Motor neuron (in vitro differentiated cells): Measurements from ENCODE around the gene TUBA1A. TPM values are rescaled to one million over a fixed set of nuclear protein-coding genes. Genes with fewer than 3 reads are reported as not detected.
"Not testable (repeated sequence)": the region's sequence is repeated elsewhere in the genome, so short reads cannot be mapped to it uniquely, and the experiment has no call there.

ENCODE experiments used
- ATAC-seq, 8 experiments: fragments of 200-7000 bp; cut with Tn5 transposase; replicated peaks in 6 of 8; 2 replicates each; pipeline ENCODE4 v1.8.0; 2021; ENCODE audit warnings: mild to moderate bottlenecking in 8 of 8, moderate library complexity in 8 of 8
- H3K27ac ChIP-seq, 2 donors: fragments of 250-450 bp; sonication (Bioruptor Pico); 2 replicates each; pipeline ENCODE4 v1.9.0; 2021; ENCODE audit warnings: antibody characterized with exemption in 2 of 2, mild to moderate bottlenecking in 2 of 2, moderate library complexity in 1 of 2
- H3K4me1 ChIP-seq, 2 donors: fragments of 250-450 bp; sonication (Bioruptor Pico); replicated peaks in 1 of 2; 2 replicates each; pipeline ENCODE4 v1.6.1; 2021; ENCODE audit warnings: antibody characterized with exemption in 2 of 2, mild to moderate bottlenecking in 2 of 2, moderate library complexity in 1 of 2
- H3K4me3 ChIP-seq, 5 donors: fragments of 250-450 bp; sonication (Bioruptor Pico); 2 replicates each; pipeline ENCODE4 v1.9.0; 2021; ENCODE audit warnings: antibody characterized with exemption in 5 of 5, mild to moderate bottlenecking in 5 of 5, moderate library complexity in 4 of 5
- WGBS, 10 experiments: fragments of 450-650 bp; shearing (Covaris generic); methylation state at CpG; one replicate each; pipeline ENCODE4 v1.0.0; 2022; 5-methylcytosine and 5-hydroxymethylcytosine counted together
- in situ Hi-C, 9 experiments: fragments of 400-800 bp; cut with MboI; loops; one replicate each; pipeline ENCODE4 v1.15.0; 2021; ENCODE audit warnings: low sequenced_read_pairs in 9 of 9, low pct_unique_long_range_greater_than_20kb in 2 of 9; ENCODE audit not compliant: unreplicated experiment in 9 of 9
- total RNA-seq, 8 experiments: library from RNA; unstranded; fragments of 300-600 nt; gene quantifications; 2 replicates each; pipeline versions ENCODE4 v1.2.3 to v1.2.4, GENCODE V29; 2022

Gene TUBA1A
- total RNA-seq, 8 experiments from 2014 or later: 158 to 5,477 (median 3,358) TPM

- H3K4me3 ChIP-seq: no peak overlapping the region
- 20 to 100% (median 85%) methylated on average over 1 to 3 of the region's 3 CpGs for WGBS, 10 experiments
- H3K4me1 ChIP-seq: peaks cover 18 to 20% of the 10 kb centered on the region in 2 donors
- no peak overlapping the region for H3K27ac ChIP-seq
- in situ Hi-C loops: no loop called here
- ATAC-seq: no peak
Measured at GRCh38 chr12:49223590-49224369, 34.9 kb upstream of the TUBA1A start.

- peaks cover 14 to 18% of the 10 kb centered on the region in 2 donors for H3K4me1 ChIP-seq
- in situ Hi-C loops: no loop called here
- WGBS, 10 experiments: 60 to 90% (median 82%) methylated on average over 1 of the region's 1 CpG; no CpG with 5 or more reads in 4 of the 10 experiments
- H3K27ac ChIP-seq: no peak overlapping the region
- H3K4me3 ChIP-seq: no peak overlapping the region
- no peak for ATAC-seq
Measured at GRCh38 chr12:49223122-49223521, 34.2 kb upstream of the TUBA1A start.

GRCh38 chr12:49220972-49221371, 32.1 kb upstream of the TUBA1A start:
- no peak for ATAC-seq
- 40 to 100% (median 86%) methylated on average over 1 to 4 of the region's 4 CpGs; no CpG with 5 or more reads in 3 of the 10 experiments for WGBS, 10 experiments
- Histone ChIP-seq H3K27ac (no peak overlapping the region), H3K4me1 (peaks cover 8 to 11% of the 10 kb centered on the region in 2 donors), H3K4me3 (no peak overlapping the region)
- in situ Hi-C loops: no loop called here

GRCh38 chr12:49219417-49220026, 30.6 kb upstream of the TUBA1A start:
- no peak overlapping the region for H3K27ac ChIP-seq
- in situ Hi-C loops: no loop called here
- H3K4me3 ChIP-seq: no peak overlapping the region
- no peak for ATAC-seq
- H3K4me1 ChIP-seq: peaks cover 22 to 23% of the 10 kb centered on the region in 2 donors
- 14 to 100% (median 88%) methylated on average over 1 to 11 of the region's 11 CpGs for WGBS, 10 experiments

- no peak overlapping the region for H3K4me3 ChIP-seq
- 100% methylated on average over 1 to 6 of the region's 9 CpGs; no CpG with 5 or more reads in 6 of the 10 experiments for WGBS, 10 experiments
- peak in 1 of 8 experiments; percentile 6 for ATAC-seq
- H3K4me1 ChIP-seq: peaks cover 25 to 35% of the 10 kb centered on the region in 2 donors
- H3K27ac ChIP-seq: no peak overlapping the region
- in situ Hi-C loops: no loop called here
Measured at GRCh38 chr12:49212572-49212971, 23.7 kb upstream of the TUBA1A start.

- H3K27ac ChIP-seq, H3K4me3 ChIP-seq, in situ Hi-C loops, ATAC-seq: not testable (repeated sequence)
- peaks cover 19 to 25% of the 10 kb centered on the region in 2 donors for H3K4me1 ChIP-seq
- WGBS, 10 experiments: 80 to 100% (median 92%) methylated on average over 1 to 7 of the region's 7 CpGs; no CpG with 5 or more reads in 1 of the 10 experiments
Measured at GRCh38 chr12:49210703-49211102, 21.8 kb upstream of the TUBA1A start.

GRCh38 chr12:49208676-49209075, 19.8 kb upstream of the TUBA1A start:
- in situ Hi-C loops: no loop called here
- ATAC-seq: no peak
- no peak overlapping the region for H3K4me3 ChIP-seq
- H3K27ac ChIP-seq: no peak overlapping the region
- 61 to 100% (median 82%) methylated on average over 1 to 12 of the region's 12 CpGs; no CpG with 5 or more reads in 1 of the 10 experiments for WGBS, 10 experiments
- H3K4me1 ChIP-seq: peaks cover 1 to 4% of the 10 kb centered on the region in 2 donors

GRCh38 chr12:49208146-49208545, 19.3 kb upstream of the TUBA1A start:
- 0 to 100% (median 91%) methylated on average over 1 of the region's 1 CpG; no CpG with 5 or more reads in 1 of the 10 experiments for WGBS, 10 experiments
- ATAC-seq: no peak
- in situ Hi-C loops: no loop called here
- Histone ChIP-seq H3K4me3 (no peak overlapping the region), H3K27ac (no peak overlapping the region), H3K4me1 (no peaks in the 10 kb centered on the region)

- Histone ChIP-seq H3K4me3 (no peak overlapping the region), H3K4me1 (peaks cover 9 to 12% of the 10 kb centered on the region in 2 donors), H3K27ac (no peak overlapping the region)
- ATAC-seq: no peak
- in situ Hi-C loops: no loop called here
Measured at GRCh38 chr12:49206389-49206788, 17.5 kb upstream of the TUBA1A start.

- peak overlapping the region; percentile 79 to 81 for H3K27ac ChIP-seq
- H3K4me3 ChIP-seq: peak overlapping the region in 3 of 5 donors; percentile 6 to 26 (median 13)
- ATAC-seq: peak; percentile 31 to 71 (median 52)
- H3K4me1 ChIP-seq: peaks cover 44 to 49% of the 10 kb centered on the region in 2 donors
- in situ Hi-C loops: no loop called here
- WGBS, 10 experiments: 0 to 95% (median 57%) methylated on average over 1 to 4 of the region's 4 CpGs
Measured at GRCh38 chr12:49201595-49202295, 12.9 kb upstream of the TUBA1A start.

- Histone ChIP-seq H3K27ac (peak overlapping the region; percentile 79 to 81), H3K4me1 (peaks cover 44 to 49% of the 10 kb centered on the region in 2 donors), H3K4me3 (peak overlapping the region; percentile 8 to 26 (median 13))
- ATAC-seq: peak; percentile 69 to 89 (median 78)
- in situ Hi-C loops: no loop called here
- 0 to 5% (median 0%) methylated on average over 2 to 4 of the region's 4 CpGs for WGBS, 10 experiments
Measured at GRCh38 chr12:49200919-49201594, 12.2 kb upstream of the TUBA1A start.

- Histone ChIP-seq H3K4me1 (peaks cover 44 to 49% of the 10 kb centered on the region in 2 donors), H3K27ac (peak overlapping the region; percentile 66 to 77), H3K4me3 (peak overlapping the region in 4 of 5 donors; percentile 0 to 21 (median 10))
- in situ Hi-C loops: no loop called here
- ATAC-seq: peak; percentile 37 to 83 (median 78)
- WGBS, 10 experiments: 0 to 59% (median 27%) methylated on average over 1 to 10 of the region's 11 CpGs
Measured at GRCh38 chr12:49198431-49199155, 9.7 kb upstream of the TUBA1A start.
